Breast epithelium (tissue), 4 donors: ENCODE results near the gene LDB1. TPM values are rescaled to one million over a fixed set of nuclear protein-coding genes. Genes with fewer than 3 reads are reported as not detected.

Experiments used
- DNase-seq, 2 donors: peaks; one replicate each; pipeline ENCODE4 v3.0.0-alpha.2; 2019; ENCODE audit warnings: low spot score in 2 of 2
- H3K27ac ChIP-seq, 2 donors: fragments of 200-600 bp; sonication (generic) in 1 of 2; one replicate each; pipeline ENCODE4 v1.5.1; 2016 to 2019; ENCODE audit warnings: mild to moderate bottlenecking in 1 of 2
- H3K27me3 ChIP-seq, 2 donors: fragments of 200-600 bp; sonication (generic) in 1 of 2; one replicate each; pipeline versions ENCODE4 v1.5.1 to v1.6.0; 2017 to 2019; ENCODE audit warnings: control low read depth in 1 of 2, mild to moderate bottlenecking in 1 of 2
- H3K36me3 ChIP-seq: fragments of 200-600 bp; one replicate; pipeline ENCODE4 v1.5.1; 2019
- H3K4me1 ChIP-seq, 2 donors: fragments of 200-600 bp; sonication (generic); one replicate each; pipeline ENCODE4 v1.5.1; 2016 to 2019; ENCODE audit warnings: control low read depth in 1 of 2
- H3K4me3 ChIP-seq, 3 donors: fragments of 200-600 bp; sonication (generic); 1 replicate in 2 of 3; 2 replicates in 1 of 3; pipeline ENCODE4 v1.5.1; 2016 to 2019; ENCODE audit warnings: mild to moderate bottlenecking in 3 of 3, moderate library complexity in 2 of 3
- H3K9me3 ChIP-seq, 2 donors: fragments of 200-600 bp; sonication (generic) in 1 of 2; one replicate each; pipeline ENCODE4 v1.5.1; 2016 to 2019; ENCODE audit warnings: control low read depth in 1 of 2
- POLR2A ChIP-seq: fragments of 450-650 bp; IDR thresholded peaks from one replicate; pipeline ENCODE4 v1.6.1; 2016; ENCODE audit warnings: antibody characterized with exemption, mild to moderate bottlenecking, moderate library complexity
- POLR2AphosphoS5 ChIP-seq, 3 donors: sonication (generic); formaldehyde crosslinking; IDR thresholded peaks; one replicate each; pipeline ENCODE4 v1.6.1; 2017; ENCODE audit warnings: antibody characterized with exemption in 3 of 3
- intact Hi-C: fragments of 100-400 bp; cut with DNase I; formaldehyde crosslinking; loops from one replicate; pipeline ENCODE4 v1.15.1; 2023; ENCODE audit warnings: low total_unique reads
- total RNA-seq, 3 donors: library from RNA; depleted of rRNA; stranded (reverse); fragments of >200 nt; gene quantifications; one replicate each; pipeline ENCODE4 v1.1.0, GENCODE V29; 2016
- TF ChIP-seq, protein P1 (sequence below), 3 donors: fragments of 450-650 bp; IDR thresholded peaks; one replicate each; pipeline ENCODE4 v1.5.1; 2016 to 2017; ENCODE audit warnings: antibody characterized with exemption in 3 of 3, mild to moderate bottlenecking in 3 of 3, moderate library complexity in 3 of 3

LDB1 gene
- total RNA-seq, 3 donors from 2014 or later: 29.6 to 53.6 (median 43.6) TPM

DNA sequence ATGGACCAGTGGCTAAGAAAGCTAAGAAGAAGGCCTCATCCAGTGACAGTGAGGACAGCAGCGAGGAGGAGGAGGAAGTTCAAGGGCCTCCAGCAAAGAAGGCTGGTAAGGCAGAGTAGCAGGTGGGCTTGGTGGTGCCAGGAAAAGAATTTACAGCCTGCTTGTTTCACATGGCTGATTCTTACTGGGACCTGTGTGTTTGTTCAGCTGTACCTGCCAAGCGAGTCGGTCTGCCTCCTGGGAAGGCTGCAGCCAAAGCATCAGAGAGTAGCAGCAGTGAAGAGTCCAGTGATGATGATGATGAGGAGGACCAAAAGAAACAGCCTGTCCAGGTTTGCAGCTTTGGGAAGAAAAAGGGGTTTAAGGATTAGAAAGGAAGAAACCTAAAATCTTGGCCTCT lies 37.1 kb upstream of the LDB1 start:
- peaks cover 19% of the 10 kb centered on the region for H3K36me3 ChIP-seq
- intact Hi-C loops: loop anchor here (10.0 kb wide), 1 partner anchor 248 kb away; no protein-coding TSS in a partner anchor
- H3K9me3 ChIP-seq: no peaks in the 10 kb centered on the region
- H3K4me3 ChIP-seq: no peak overlapping the region
- H3K27me3 ChIP-seq: no peaks in the 10 kb centered on the region
- no peak for DNase-seq
- no peak overlapping the region for H3K27ac ChIP-seq
- no peaks in the 10 kb centered on the region for H3K4me1 ChIP-seq
- TF ChIP-seq, protein P1, sequence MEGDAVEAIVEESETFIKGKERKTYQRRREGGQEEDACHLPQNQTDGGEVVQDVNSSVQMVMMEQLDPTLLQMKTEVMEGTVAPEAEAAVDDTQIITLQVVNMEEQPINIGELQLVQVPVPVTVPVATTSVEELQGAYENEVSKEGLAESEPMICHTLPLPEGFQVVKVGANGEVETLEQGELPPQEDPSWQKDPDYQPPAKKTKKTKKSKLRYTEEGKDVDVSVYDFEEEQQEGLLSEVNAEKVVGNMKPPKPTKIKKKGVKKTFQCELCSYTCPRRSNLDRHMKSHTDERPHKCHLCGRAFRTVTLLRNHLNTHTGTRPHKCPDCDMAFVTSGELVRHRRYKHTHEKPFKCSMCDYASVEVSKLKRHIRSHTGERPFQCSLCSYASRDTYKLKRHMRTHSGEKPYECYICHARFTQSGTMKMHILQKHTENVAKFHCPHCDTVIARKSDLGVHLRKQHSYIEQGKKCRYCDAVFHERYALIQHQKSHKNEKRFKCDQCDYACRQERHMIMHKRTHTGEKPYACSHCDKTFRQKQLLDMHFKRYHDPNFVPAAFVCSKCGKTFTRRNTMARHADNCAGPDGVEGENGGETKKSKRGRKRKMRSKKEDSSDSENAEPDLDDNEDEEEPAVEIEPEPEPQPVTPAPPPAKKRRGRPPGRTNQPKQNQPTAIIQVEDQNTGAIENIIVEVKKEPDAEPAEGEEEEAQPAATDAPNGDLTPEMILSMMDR (IDR thresholded peaks at IDR 0.05): no peak
- no peak for TF ChIP-seq POLR2A
- TF ChIP-seq POLR2AphosphoS5 (IDR thresholded peaks at IDR 0.05): no peak

DNA sequence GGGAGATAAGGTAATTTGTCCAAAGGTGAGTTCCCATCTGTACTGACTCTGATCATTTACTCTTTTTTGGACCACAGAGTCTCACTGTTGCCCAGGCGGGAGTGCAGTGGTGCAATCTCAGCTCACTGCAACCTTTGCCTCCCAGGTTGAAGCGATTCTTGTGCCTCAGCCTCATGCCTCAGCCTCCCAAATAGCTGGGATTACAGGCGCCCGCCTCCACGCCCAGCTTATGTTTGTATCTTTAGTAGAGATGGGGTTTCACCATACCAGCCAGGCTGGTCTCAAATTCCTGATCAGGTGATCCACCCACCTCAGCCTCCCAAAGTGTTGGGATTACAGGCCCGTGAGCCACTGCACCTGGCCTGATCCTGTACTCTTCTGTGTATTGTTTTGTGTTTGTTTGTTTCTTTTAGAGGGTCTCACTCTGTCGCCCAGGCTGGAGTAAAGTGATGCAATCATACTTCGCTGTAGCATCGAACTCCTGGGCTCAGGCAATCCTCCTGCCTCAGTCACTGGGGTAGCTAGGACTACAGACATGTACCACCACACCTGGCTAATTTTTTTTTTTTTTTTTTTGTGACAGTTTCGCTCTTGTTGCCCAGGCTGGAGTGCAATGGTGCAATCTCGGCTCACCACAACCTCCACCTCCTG lies 34.4 kb upstream of the LDB1 start:
- TF ChIP-seq POLR2A (no peak), POLR2AphosphoS5 (IDR thresholded peaks at IDR 0.05) (no peak)
- TF ChIP-seq, protein P1 (IDR thresholded peaks at IDR 0.05): no peak
- Histone ChIP-seq H3K4me1 (no peaks in the 10 kb centered on the region), H3K9me3 (no peaks in the 10 kb centered on the region), H3K27me3 (no peaks in the 10 kb centered on the region), H3K36me3 (peaks cover 6% of the 10 kb centered on the region), H3K27ac (no peak overlapping the region), H3K4me3 (no peak overlapping the region)
- intact Hi-C loops: loop anchor here (10.0 kb wide), 1 partner anchor 250 kb away; no protein-coding TSS in a partner anchor
- DNase-seq: no peak

DNA sequence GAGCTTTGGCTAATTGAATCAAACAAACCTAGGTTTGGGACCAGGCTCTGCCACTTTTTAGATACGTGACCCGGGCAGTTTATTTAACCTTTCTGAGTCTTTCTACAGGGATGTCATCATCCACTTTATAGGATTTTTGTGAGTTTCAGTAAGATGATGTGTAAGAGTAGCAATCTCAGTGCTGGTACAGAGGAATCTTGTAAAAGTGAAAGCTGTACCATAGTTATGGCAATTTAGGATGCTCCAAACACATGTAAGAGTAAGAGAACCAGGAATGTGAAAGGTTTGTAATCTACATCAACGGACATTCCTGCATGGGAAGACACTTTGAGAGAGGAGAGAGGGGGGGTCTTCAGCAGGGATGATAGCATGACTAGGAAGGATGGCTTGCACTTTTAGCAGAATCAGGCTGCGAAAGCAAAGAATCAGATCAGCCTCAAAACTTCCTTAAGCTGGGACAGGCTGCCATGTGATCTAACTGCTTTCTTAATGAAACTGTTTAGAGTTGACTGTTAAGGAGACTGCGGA lies 33.0 kb upstream of the LDB1 start:
- Histone ChIP-seq H3K36me3 (no peaks in the 10 kb centered on the region), H3K27me3 (no peaks in the 10 kb centered on the region), H3K4me1 (no peaks in the 10 kb centered on the region), H3K4me3 (peak overlapping the region; percentile 78 to 88 (median 85)), H3K27ac (peak overlapping the region; percentile 95 to 96), H3K9me3 (no peaks in the 10 kb centered on the region)
- intact Hi-C loops: loop anchor here (10.0 kb wide), 1 partner anchor 252 kb away; no protein-coding TSS in a partner anchor
- DNase-seq: no peak
- no peak for TF ChIP-seq POLR2A
- TF ChIP-seq, protein P1 (IDR thresholded peaks at IDR 0.05): no peak
- no peak for TF ChIP-seq POLR2AphosphoS5 (IDR thresholded peaks at IDR 0.05)

DNA sequence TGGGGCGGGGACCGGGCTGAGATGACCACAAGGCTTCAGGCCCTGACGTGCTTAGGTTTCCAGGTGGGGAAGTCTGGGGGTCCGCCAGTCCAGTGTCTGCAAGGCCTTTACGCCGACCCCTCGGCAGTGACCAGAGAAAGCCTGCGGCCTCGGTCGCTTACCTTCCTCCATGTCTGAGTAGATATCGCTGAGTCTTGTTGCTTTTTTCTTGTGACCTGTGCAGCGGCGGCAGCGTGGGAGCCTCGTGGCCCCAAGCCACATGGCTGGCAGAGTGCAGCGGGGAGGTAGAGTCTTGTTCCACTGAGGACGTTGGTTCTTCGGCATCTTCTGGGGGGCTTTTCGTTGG lies 32.4 kb upstream of the LDB1 start:
- intact Hi-C loops: loop anchor here (10.0 kb wide), 1 partner anchor 252 kb away; no protein-coding TSS in a partner anchor
- Histone ChIP-seq H3K9me3 (no peaks in the 10 kb centered on the region), H3K27ac (peak overlapping the region; percentile 95 to 96), H3K36me3 (no peaks in the 10 kb centered on the region), H3K4me3 (peak overlapping the region; percentile 78 to 88 (median 85)), H3K27me3 (no peaks in the 10 kb centered on the region), H3K4me1 (no peaks in the 10 kb centered on the region)
- TF ChIP-seq POLR2AphosphoS5 (IDR thresholded peaks at IDR 0.05) (no peak), POLR2A (no peak)
- TF ChIP-seq, protein P1 (IDR thresholded peaks at IDR 0.05): no peak
- DNase-seq: no peak
